Tibial artery (tissue), 4 donors: ENCODE results near the gene LRRC37B.
"Not testable (repeated sequence)": the region's sequence is repeated elsewhere in the genome, so short reads cannot be mapped to it uniquely, and the experiment has no call there.

ENCODE experiments used
- DNase-seq, 2 donors: peaks; one replicate each; pipeline ENCODE4 v3.0.0-alpha.2; 2019
- H3K27ac ChIP-seq, 2 donors: fragments of 200-600 bp; sonication (generic) in 1 of 2; 1 replicate in 1 of 2; 2 replicates in 1 of 2; pipeline ENCODE4 v1.5.1; 2018 to 2019; ENCODE audit warnings: mild to moderate bottlenecking in 1 of 2
- H3K27me3 ChIP-seq, 2 donors: fragments of 200-600 bp; sonication (generic) in 1 of 2; one replicate each; pipeline versions ENCODE4 v1.5.1 to v1.6.0; 2016 to 2019
- H3K36me3 ChIP-seq, 3 donors: fragments of 200-600 bp; sonication (generic) in 2 of 3; one replicate each; pipeline ENCODE4 v1.5.1; 2016 to 2019; ENCODE audit warnings: mild to moderate bottlenecking in 2 of 3
- H3K4me1 ChIP-seq, 4 donors: fragments of 200-600 bp; sonication (generic) in 2 of 4; 1 replicate in 3 of 4; 2 replicates in 1 of 4; pipeline ENCODE4 v1.5.1; 2016 to 2019
- H3K4me3 ChIP-seq, 2 donors: fragments of 200-600 bp; sonication (generic) in 1 of 2; 1 replicate in 1 of 2; 2 replicates in 1 of 2; pipeline ENCODE4 v1.5.1; 2018 to 2019; ENCODE audit warnings: mild to moderate bottlenecking in 2 of 2
- H3K9me3 ChIP-seq, 3 donors: fragments of 200-600 bp; sonication (generic) in 1 of 3; one replicate each; pipeline ENCODE4 v1.5.1; 2016 to 2019
- CTCF ChIP-seq, 2 experiments: fragments of 200-600 bp in 1 of 2; fragments of 450-650 bp in 1 of 2; IDR thresholded peaks; one replicate each; pipeline ENCODE4 v1.5.1; 2017 to 2019; ENCODE audit warnings: antibody characterized with exemption in 2 of 2, mild to moderate bottlenecking in 1 of 2, moderate library complexity in 1 of 2
- intact Hi-C: fragments of 100-400 bp; cut with DNase I; formaldehyde crosslinking; loops from one replicate; pipeline ENCODE4 v1.15.0; 2023; ENCODE audit warnings: low total_unique reads

Gene LRRC37B

DNA sequence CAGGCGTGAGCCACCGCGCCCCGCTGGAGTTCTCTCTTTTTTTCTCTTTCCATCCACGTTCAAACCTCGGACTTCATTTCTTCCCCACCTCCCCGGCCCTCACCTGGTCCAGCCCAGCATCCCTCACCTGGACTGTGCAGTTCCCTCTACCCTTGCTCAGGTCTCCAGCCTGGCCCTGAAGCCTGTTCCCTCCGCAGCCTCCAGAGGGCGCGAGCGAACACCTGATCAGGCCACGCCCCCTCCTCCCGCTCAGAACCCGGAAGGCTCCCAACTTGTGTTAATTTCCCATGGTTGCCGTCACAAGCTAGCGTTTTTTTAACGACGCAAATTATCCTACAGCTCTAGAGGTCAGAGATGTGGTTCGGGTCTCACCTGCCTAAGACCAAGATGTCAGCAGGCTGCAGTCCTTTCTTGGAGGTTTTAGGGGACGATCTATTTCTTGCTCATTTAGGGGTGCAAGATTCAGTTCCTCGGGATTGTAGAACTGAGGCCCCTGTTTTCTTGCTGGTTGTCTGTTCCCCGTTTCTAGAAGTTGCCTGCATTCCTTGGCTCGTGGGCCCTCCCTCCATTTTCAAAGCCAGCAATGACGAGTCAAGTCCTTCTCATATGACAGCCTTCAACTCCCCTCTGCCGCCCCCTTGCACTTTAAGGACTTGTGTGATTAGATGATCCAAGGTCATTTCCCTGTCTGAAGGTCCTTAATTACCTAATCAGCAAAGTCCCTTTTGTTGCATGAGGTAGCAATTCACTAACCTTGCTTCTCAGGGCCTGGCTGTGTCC is 59.9 kb downstream of the LRRC37B start:
- DNase-seq, H3K36me3 ChIP-seq, H3K4me1 ChIP-seq, H3K27ac ChIP-seq, intact Hi-C loops, H3K9me3 ChIP-seq, H3K27me3 ChIP-seq: not testable (repeated sequence)
- peak overlapping the region in 1 of 2 donors; percentile 26 for H3K4me3 ChIP-seq
- TF ChIP-seq CTCF (IDR thresholded peaks at IDR 0.05), result peak in 1 of 2 experiments; percentile 27

DNA sequence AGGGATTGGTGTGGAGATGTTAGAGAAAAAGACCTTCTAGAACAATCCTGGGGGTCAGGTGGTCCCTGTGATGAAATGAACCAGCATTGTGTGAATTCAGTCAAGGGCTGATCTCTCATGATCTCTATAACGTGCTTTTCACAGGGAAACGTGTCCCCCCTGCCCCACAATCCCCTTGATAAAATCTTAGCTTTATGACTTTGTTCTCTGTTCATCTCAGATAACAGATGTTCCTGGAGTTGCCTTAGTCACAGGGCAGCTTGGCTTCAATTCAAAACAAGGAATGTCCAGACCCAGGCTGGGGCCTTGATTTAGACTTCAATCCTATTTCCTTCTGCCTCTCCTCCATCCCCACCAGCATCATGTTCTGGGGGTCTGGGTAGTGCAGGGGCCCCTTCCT is 61.9 kb downstream of the LRRC37B start:
- H3K4me1 ChIP-seq, intact Hi-C loops: not testable (repeated sequence)

GRCh38 chr17:32071961-32072360 is 64.8 kb downstream of the LRRC37B start:
- H3K27ac ChIP-seq, intact Hi-C loops, DNase-seq: not testable (repeated sequence)

More for the DNA sequence above, 61.9 kb downstream of the LRRC37B start:
- H3K4me3 ChIP-seq, H3K36me3 ChIP-seq, DNase-seq, H3K27ac ChIP-seq, H3K27me3 ChIP-seq, H3K9me3 ChIP-seq: not testable (repeated sequence)

DNA sequence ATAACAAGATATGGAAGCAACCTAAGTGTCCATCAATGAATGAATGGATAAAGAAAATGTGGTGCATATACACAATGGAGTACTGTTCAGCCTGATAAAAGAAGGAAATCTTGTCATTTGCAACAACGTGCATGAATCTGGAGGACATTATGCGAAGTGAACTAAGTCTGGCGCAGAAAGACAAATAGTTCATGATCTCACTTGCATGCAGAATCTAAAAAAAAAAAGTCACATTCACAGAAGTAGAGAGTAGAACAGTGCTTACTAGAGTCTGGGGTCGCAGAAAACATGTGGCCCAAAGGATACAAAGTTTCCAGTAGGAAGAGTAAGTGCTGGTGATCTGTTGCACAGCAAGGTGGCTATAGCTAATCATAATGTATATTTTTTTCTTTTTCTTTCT is 65.9 kb downstream of the LRRC37B start:
- H3K4me3 ChIP-seq, H3K36me3 ChIP-seq, intact Hi-C loops, H3K9me3 ChIP-seq, H3K27ac ChIP-seq, H3K4me1 ChIP-seq, DNase-seq, H3K27me3 ChIP-seq: not testable (repeated sequence)

More at GRCh38 chr17:32071961-32072360, 64.8 kb downstream of the LRRC37B start:
- H3K9me3 ChIP-seq, H3K4me3 ChIP-seq, H3K27me3 ChIP-seq, H3K4me1 ChIP-seq, H3K36me3 ChIP-seq: not testable (repeated sequence)

DNA sequence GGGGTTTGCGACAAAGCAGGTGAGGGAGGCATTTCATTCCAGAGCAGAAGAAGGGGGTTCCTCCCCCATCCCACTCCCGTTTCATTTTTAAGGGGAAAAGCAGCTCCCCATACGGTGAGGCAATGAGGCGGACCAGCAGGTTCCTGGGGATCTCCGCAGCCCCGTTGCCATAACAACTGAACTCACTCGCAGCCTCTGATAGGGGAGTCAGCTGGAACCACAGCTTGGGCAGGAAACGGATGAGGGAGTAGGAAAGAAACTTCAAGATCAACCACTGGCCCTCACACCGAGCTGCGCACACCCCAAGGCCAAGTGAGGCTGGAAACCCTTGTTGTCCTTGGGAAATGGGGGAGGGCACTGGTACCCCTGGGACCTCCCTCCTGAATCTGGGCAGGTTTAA is 72.6 kb downstream of the LRRC37B start:
- H3K27ac ChIP-seq, DNase-seq, intact Hi-C loops, H3K4me3 ChIP-seq, H3K36me3 ChIP-seq, H3K9me3 ChIP-seq: not testable (repeated sequence)
- Histone ChIP-seq H3K27me3 (peaks cover 0 to 13% of the 10 kb centered on the region in 2 donors), H3K4me1 (peaks cover 0 to 10% (median 4%) of the 10 kb centered on the region in 4 donors)

DNA sequence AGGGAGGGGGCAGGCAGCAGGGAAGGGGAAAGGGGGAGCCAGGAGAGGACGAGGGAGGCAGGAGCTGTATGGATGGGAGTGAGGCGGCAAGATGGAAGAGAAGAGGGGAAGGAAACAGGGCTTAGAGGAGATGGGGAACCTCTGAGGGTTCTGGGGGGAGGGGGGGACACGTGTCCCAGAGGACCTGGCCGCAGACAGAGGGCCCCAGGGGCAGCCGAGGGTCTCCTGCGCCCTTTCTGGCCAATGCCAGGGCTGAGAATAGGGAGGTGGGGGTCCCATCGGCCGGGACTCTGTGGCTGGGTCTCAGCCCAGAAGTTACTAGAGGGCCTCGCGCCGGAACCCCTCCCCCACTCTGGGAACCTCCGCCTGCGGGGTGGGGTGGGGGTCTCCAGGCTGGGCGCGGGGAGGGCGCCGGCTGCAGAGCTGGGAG is 76.4 kb downstream of the LRRC37B start:
- peak overlapping the region; percentile 39 to 45 for H3K4me3 ChIP-seq
- intact Hi-C loops, H3K27me3 ChIP-seq, H3K9me3 ChIP-seq, H3K27ac ChIP-seq, DNase-seq, H3K36me3 ChIP-seq: not testable (repeated sequence)
- H3K4me1 ChIP-seq, result peaks cover 0 to 10% (median 4%) of the 10 kb centered on the region in 4 donors

DNA sequence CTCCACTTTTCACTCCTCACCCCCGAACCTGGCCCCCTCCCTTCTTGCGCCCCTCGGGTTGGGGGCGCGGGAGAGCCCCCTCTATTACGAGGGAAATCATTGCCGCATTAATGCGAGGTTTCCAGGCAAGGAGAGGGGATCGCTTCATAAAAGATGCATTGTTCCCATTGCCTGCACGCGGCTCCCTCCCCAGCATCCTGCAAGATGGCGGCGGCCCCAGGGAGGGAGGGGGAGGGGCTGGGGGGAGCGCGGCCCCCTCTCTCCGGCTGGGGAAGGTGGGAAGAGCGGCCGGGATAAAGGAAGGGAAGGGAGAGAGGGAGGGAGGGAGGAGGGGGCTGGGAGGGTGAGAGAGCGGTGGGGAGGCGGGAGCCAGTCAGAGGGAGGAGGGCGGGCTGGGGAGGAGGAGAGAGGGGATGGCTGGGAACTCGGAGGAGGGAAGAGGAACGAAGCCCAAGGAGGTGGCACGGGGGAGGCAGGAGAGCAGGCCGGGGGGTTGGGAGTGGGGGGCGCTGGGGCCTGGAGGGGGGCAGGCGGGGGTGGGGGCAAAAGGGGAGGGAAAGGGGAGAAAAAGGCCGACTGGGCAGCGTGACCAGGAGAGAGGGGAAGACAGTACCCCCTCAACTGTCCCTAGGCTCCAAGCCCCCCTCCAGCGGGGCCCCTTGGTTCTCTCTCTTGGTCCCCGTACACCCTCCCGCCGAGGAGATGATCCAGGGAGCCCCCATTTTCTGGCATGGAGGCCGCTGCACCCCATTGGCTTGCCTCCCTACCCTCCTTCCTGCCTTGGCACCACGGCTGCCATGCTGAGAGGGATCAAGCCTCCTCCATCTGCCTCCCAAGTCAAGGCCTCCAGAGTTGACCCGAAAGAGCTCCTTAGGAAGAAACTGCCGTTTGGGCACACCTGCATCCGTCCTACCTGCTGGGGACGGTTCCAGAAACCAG is 77.1 kb downstream of the LRRC37B start:
- peaks cover 0 to 10% (median 4%) of the 10 kb centered on the region in 4 donors for H3K4me1 ChIP-seq

DNA sequence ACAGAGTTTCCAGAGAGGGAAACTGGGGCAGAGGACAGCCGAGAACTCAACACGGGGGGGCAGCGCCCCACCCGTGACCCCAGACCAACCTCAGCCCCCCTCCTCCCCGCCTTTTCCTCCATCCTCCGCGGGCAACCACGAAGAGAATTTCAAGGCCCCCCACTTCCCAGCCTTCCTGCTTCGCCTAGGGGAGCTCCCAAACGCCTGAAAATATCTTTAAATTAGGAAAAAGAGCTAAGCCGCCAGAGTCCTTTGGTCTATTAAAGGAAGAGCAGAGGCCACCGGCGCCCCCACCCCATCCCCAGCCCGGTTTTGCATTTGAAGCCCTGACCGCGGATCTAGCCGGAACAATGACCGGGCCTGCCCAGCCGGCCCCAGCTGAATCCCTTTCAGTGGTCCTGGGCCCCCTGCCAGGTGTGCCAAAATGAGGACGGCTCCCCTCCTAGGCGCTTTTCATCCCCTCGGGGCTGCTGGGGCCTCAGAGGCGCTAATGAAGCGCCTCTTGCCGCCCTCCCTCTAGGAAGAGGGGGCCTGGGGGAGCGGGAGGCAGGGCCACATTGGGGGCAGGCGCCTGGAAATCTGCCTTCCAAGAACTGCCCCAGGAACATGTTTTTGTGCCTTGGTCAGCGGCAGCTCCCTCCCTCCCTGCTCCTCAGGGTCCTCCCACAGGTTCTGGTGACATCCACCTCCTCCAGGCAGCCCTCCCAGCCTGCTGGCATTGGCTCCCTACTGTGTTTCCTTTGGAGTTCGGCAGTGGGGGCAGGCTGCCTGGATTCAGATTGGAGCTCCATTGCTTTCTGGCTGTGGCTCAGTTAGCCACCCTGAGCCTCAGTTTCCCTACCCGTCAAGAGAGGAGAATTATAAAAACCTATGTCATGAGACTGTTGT is 78.0 kb downstream of the LRRC37B start:
- not testable (repeated sequence) for H3K36me3 ChIP-seq

More for the DNA sequence above, 77.1 kb downstream of the LRRC37B start:
- H3K36me3 ChIP-seq, H3K27ac ChIP-seq, intact Hi-C loops, H3K9me3 ChIP-seq, H3K27me3 ChIP-seq, DNase-seq: not testable (repeated sequence)
- H3K4me3 ChIP-seq, result peak overlapping the region; percentile 39 to 45

GRCh38 chr17:32086833-32087232 is 79.7 kb downstream of the LRRC37B start:
- H3K4me1 ChIP-seq, H3K9me3 ChIP-seq, H3K27ac ChIP-seq, DNase-seq, H3K36me3 ChIP-seq, H3K4me3 ChIP-seq, H3K27me3 ChIP-seq, intact Hi-C loops: not testable (repeated sequence)

More for the DNA sequence above, 78.0 kb downstream of the LRRC37B start:
- H3K4me3 ChIP-seq, DNase-seq, H3K4me1 ChIP-seq, H3K27ac ChIP-seq, intact Hi-C loops, H3K27me3 ChIP-seq, H3K9me3 ChIP-seq: not testable (repeated sequence)

GRCh38 chr17:32092062-32092461 is 84.9 kb downstream of the LRRC37B start:
- H3K27me3 ChIP-seq, H3K9me3 ChIP-seq, H3K36me3 ChIP-seq, intact Hi-C loops, H3K4me1 ChIP-seq, H3K27ac ChIP-seq, H3K4me3 ChIP-seq, DNase-seq: not testable (repeated sequence)
